Cardiac muscle cell (in vitro differentiated cells and primary cell): ENCODE results near the gene BID. TPM values are rescaled to one million over a fixed set of nuclear protein-coding genes. Genes with fewer than 3 reads are reported as not detected.

Experiments used
- DNase-seq, 2 donors: peaks; one replicate each; pipeline versions ENCODE4 v3.0.0 to v3.0.0-alpha.2; 2010 to 2017; ENCODE audit warnings: low read depth in 1 of 2, low spot score in 1 of 2
- H3K27ac ChIP-seq: fragments of 200-600 bp; sonication (generic); 2 replicates; pipeline ENCODE4 v1.5.1; 2016
- H3K27me3 ChIP-seq: fragments of 200-600 bp; sonication (generic); 2 replicates; pipeline ENCODE4 v1.6.0; 2016; ENCODE audit warnings: control low read depth
- H3K36me3 ChIP-seq: fragments of 200-600 bp; sonication (generic); 2 replicates; pipeline ENCODE4 v1.5.1; 2016; ENCODE audit warnings: control low read depth
- H3K4me1 ChIP-seq: fragments of 200-600 bp; sonication (generic); 2 replicates; pipeline ENCODE4 v1.8.1; 2017; ENCODE audit warnings: low read depth, mild to moderate bottlenecking, mixed run types
- H3K4me3 ChIP-seq: fragments of 200-600 bp; sonication (generic); 2 replicates; pipeline ENCODE4 v1.5.1; 2016; ENCODE audit warnings: mild to moderate bottlenecking
- H3K9me3 ChIP-seq: fragments of 200-600 bp; sonication (generic); 2 replicates; pipeline ENCODE4 v1.5.1; 2017; ENCODE audit warnings: low read depth, mild to moderate bottlenecking, control low read depth
- CTCF ChIP-seq: IDR thresholded peaks from 2 replicates; pipeline ENCODE4 v1.5.1; 2012; ENCODE audit warnings: low read depth, mild to moderate bottlenecking, low read length
- polyA plus RNA-seq: library from polyadenylated mRNA; unstranded; fragments of >200 nt; fragmentation: Nextera tagmentation; extraction: Ambion mirVana; gene quantifications from 2 replicates; pipeline ENCODE4 v1.2.1, GENCODE V29; 2016
- total RNA-seq: library from RNA; depleted of rRNA; stranded (reverse); fragments of >200 nt; gene quantifications from 2 replicates; pipeline ENCODE4 v1.2.3, GENCODE V29; 2016

BID gene
- total and polyA plus RNA-seq, 2 experiments from 2014 or later, result 30.8 to 57.7 TPM

- Histone ChIP-seq H3K4me1 (no peaks in the 10 kb centered on the region), H3K27me3 (no peaks in the 10 kb centered on the region), H3K4me3 (no peak overlapping the region), H3K9me3 (no peaks in the 10 kb centered on the region), H3K27ac (no peak overlapping the region), H3K36me3 (peaks cover 10% of the 10 kb centered on the region)
- TF ChIP-seq CTCF, result no peak
- no peak for DNase-seq
These were observed 44.4 kb upstream of the BID start for GRCh38 chr22:17818649-17819048.

GRCh38 chr22:17818180-17818579, 43.9 kb upstream of the BID start:
- no peak for TF ChIP-seq CTCF
- no peak overlapping the region for H3K27ac ChIP-seq
- H3K27me3 ChIP-seq, result no peaks in the 10 kb centered on the region
- H3K9me3 ChIP-seq, result no peaks in the 10 kb centered on the region
- peaks cover 10% of the 10 kb centered on the region for H3K36me3 ChIP-seq
- no peak overlapping the region for H3K4me3 ChIP-seq
- no peaks in the 10 kb centered on the region for H3K4me1 ChIP-seq
- DNase-seq, result no peak

GRCh38 chr22:17817511-17818065, 43.3 kb upstream of the BID start:
- Histone ChIP-seq H3K9me3 (no peaks in the 10 kb centered on the region), H3K4me3 (no peak overlapping the region), H3K36me3 (peaks cover 10% of the 10 kb centered on the region), H3K27ac (no peak overlapping the region), H3K4me1 (no peaks in the 10 kb centered on the region), H3K27me3 (no peaks in the 10 kb centered on the region)
- TF ChIP-seq CTCF, result no peak
- DNase-seq, result no peak

- H3K4me1 ChIP-seq, result no peaks in the 10 kb centered on the region
- no peak for TF ChIP-seq CTCF
- H3K9me3 ChIP-seq, result no peaks in the 10 kb centered on the region
- no peaks in the 10 kb centered on the region for H3K27me3 ChIP-seq
- H3K36me3 ChIP-seq, result peaks cover 10% of the 10 kb centered on the region
- H3K4me3 ChIP-seq, result no peak overlapping the region
- DNase-seq, result no peak
- H3K27ac ChIP-seq, result no peak overlapping the region
These were observed 42.8 kb upstream of the BID start for GRCh38 chr22:17817079-17817478.

- Histone ChIP-seq H3K27ac (no peak overlapping the region), H3K9me3 (no peaks in the 10 kb centered on the region), H3K4me3 (no peak overlapping the region), H3K4me1 (no peaks in the 10 kb centered on the region), H3K36me3 (peaks cover 10% of the 10 kb centered on the region), H3K27me3 (no peaks in the 10 kb centered on the region)
- no peak for TF ChIP-seq CTCF
- DNase-seq, result no peak
These were observed 42.4 kb upstream of the BID start for GRCh38 chr22:17816649-17817048.

- Histone ChIP-seq H3K4me1 (no peaks in the 10 kb centered on the region), H3K27me3 (no peaks in the 10 kb centered on the region), H3K9me3 (no peaks in the 10 kb centered on the region), H3K27ac (no peak overlapping the region), H3K36me3 (peaks cover 9% of the 10 kb centered on the region), H3K4me3 (no peak overlapping the region)
- DNase-seq, result no peak
- no peak for TF ChIP-seq CTCF
These were observed 41.5 kb upstream of the BID start for GRCh38 chr22:17815703-17816254.
